Endothelial cell of hepatic sinusoid (primary cell): ENCODE results near the gene KLHL22.

ENCODE experiments used
- in situ Hi-C: cut with HindIII; loops from 2 replicates; pipeline ENCODE4 v1.10.0; 2017; ENCODE audit warnings: low sequenced_read_pairs

The KLHL22 gene

GRCh38 chr22:20435436-20436306 is 59.9 kb downstream of the KLHL22 start:
- in situ Hi-C loops: no loop called here

GRCh38 chr22:20434773-20435172 is 60.8 kb downstream of the KLHL22 start:
- in situ Hi-C loops: no loop called here

- in situ Hi-C loops: no loop called here
Measured at GRCh38 chr22:20434264-20434751, 61.3 kb downstream of the KLHL22 start.

- in situ Hi-C loops: no loop called here
Measured at GRCh38 chr22:20433686-20434241, 61.8 kb downstream of the KLHL22 start.

GRCh38 chr22:20433191-20433590 is 62.4 kb downstream of the KLHL22 start:
- in situ Hi-C loops: no loop called here

- in situ Hi-C loops: no loop called here
Measured at GRCh38 chr22:20432244-20432686, 63.3 kb downstream of the KLHL22 start.

- in situ Hi-C loops: no loop called here
Measured at GRCh38 chr22:20431511-20432192, 63.9 kb downstream of the KLHL22 start.

GRCh38 chr22:20430720-20431510 is 64.7 kb downstream of the KLHL22 start:
- in situ Hi-C loops: no loop called here

- in situ Hi-C loops: no loop called here
Measured at GRCh38 chr22:20430101-20430719, 65.4 kb downstream of the KLHL22 start.

GRCh38 chr22:20429254-20430100 is 66.1 kb downstream of the KLHL22 start:
- in situ Hi-C loops: no loop called here

- in situ Hi-C loops: no loop called here
Measured at GRCh38 chr22:20428496-20429253, 66.9 kb downstream of the KLHL22 start.

- in situ Hi-C loops: no loop called here
Measured at GRCh38 chr22:20427945-20428417, 67.6 kb downstream of the KLHL22 start.

GRCh38 chr22:20427104-20427944 is 68.3 kb downstream of the KLHL22 start:
- in situ Hi-C loops: no loop called here

- in situ Hi-C loops: no loop called here
Measured at GRCh38 chr22:20426259-20426615, 69.4 kb downstream of the KLHL22 start.

- in situ Hi-C loops: no loop called here
Measured at GRCh38 chr22:20425566-20426258, 69.9 kb downstream of the KLHL22 start.

GRCh38 chr22:20424932-20425565 is 70.5 kb downstream of the KLHL22 start:
- in situ Hi-C loops: loop anchor here (5.0 kb wide), 1 partner anchor 32 kb away; no protein-coding TSS in a partner anchor

- in situ Hi-C loops: loop anchor here (5.0 kb wide), 1 partner anchor 33 kb away; no protein-coding TSS in a partner anchor
Measured at GRCh38 chr22:20424568-20424931, 71.0 kb downstream of the KLHL22 start.
